ENCODE results near the gene ZNF296.

DNA sequence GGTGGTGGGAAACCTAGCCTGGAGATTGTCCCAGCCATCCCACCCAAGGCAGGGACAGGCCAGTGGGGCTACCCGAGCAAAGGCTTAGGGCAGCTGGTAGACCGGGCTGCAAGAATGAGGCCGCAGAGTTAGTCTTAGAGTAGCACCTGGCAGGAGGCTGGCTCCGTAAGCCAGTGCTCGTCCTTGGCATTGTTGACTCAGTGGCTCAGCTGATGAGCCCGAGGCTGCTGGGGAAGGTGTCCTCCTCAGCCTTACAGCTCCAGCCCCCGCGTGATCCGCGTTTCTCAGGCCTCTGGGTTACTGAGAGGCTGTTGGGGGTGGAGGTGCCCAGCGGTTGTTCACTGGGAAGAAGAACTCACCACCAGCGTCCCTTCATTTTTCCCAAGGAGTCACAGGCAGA lies 41.4 kb upstream of the ZNF296 start:
- TF ChIP-seq, protein P1, sequence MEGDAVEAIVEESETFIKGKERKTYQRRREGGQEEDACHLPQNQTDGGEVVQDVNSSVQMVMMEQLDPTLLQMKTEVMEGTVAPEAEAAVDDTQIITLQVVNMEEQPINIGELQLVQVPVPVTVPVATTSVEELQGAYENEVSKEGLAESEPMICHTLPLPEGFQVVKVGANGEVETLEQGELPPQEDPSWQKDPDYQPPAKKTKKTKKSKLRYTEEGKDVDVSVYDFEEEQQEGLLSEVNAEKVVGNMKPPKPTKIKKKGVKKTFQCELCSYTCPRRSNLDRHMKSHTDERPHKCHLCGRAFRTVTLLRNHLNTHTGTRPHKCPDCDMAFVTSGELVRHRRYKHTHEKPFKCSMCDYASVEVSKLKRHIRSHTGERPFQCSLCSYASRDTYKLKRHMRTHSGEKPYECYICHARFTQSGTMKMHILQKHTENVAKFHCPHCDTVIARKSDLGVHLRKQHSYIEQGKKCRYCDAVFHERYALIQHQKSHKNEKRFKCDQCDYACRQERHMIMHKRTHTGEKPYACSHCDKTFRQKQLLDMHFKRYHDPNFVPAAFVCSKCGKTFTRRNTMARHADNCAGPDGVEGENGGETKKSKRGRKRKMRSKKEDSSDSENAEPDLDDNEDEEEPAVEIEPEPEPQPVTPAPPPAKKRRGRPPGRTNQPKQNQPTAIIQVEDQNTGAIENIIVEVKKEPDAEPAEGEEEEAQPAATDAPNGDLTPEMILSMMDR (IDR thresholded peaks at IDR 0.05; ENCODE audit: poor library complexity), result no peak
- no peak for TF ChIP-seq EZH2 (IDR thresholded peaks at IDR 0.05; ENCODE audit: borderline replicate concordance)
